HG03280 (cell line): ENCODE measurements around the gene TRAPPC12.
"Not testable (repeated sequence)": the region's sequence is repeated elsewhere in the genome, so short reads cannot be mapped to it uniquely, and the experiment has no call there.

ENCODE experiments used
- ATAC-seq: cut with Tn5 transposase; IDR thresholded peaks from one replicate; pipeline ENCODE4 v1.9.1; 2021; ENCODE audit warnings: mild to moderate bottlenecking, moderate library complexity; ENCODE audit not compliant: unreplicated experiment

Gene TRAPPC12

DNA sequence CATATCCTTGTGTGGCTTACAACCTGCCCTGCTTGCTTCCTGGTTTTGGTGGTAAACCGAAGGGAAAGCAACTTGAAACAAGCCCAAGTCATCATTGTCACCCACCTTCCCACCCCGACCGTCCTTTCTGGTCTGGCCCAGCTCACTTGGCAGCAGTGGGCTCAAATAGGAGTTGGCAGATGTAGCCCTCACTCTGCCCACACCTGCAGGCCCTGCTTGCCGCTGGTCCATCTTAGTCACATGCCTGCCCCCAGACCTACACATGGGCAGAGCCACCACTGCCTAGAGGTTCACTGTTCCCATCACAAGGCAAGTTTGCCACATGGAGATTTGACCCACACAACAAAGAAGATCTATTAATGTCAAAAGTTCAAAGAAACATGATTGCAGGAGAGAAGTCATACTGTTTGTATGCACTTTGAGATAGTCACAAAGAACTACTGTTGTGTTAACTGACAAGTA lies 11.2 kb upstream of the TRAPPC12 start:
- ATAC-seq = no peak

DNA sequence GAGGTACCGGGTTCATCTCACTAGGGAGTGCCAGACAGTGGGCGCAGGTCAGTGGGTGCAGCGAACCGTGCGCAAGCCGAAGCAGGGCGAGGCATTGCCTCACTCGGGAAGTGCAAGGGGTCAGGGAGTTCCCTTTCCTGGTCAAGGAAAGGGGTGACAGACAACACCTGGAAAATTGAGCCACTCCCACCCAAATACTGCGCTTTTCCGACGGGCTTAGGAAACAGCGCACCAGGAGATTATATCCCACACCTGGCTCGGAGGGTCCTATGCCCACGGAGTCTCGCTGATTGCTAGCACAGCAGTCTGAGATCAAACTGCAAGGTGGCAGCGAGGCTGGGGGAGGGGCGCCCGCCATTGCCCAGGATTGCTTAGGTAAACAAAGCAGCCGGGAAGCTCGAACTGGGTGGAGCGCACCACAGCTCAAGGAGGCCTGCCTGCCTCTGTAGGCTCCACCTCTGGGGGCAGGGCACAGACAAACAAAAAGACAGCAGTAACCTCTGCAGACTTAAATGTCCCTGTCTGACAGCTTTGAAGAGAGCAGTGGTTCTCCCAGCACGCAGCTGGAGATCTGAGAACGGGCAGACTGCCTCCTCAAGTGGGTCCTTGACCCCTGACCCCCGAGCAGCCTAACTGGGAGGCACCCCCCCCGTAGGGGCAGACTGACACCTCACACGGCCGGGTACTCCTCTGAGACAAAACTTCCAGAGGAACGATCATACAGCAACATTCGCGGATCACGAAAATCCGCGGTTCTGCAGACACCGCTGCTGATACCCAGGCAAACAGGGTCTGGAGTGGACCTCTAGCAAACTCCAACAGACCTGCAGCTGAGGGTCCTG lies 9.9 kb upstream of the TRAPPC12 start:
- ATAC-seq = not testable (repeated sequence)

DNA sequence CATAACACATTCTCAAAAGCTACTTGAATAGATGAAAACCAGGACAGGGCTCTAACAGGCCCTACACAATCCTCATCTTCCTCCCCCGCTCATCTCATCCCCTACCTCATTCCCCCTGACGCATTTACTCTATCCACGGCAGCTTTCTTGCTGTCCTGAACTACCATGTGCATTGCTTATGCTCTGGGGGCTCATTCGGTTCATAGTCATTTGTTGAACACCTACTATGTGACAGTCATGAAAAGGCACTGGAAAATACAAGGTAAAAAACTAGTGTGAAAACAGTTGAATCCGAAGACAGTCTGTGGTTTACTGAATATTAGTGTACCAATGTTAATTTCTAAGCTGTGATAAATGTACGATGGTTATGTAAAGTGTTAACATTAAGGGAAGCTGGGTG lies 2.7 kb upstream of the TRAPPC12 start:
- no peak for ATAC-seq

DNA sequence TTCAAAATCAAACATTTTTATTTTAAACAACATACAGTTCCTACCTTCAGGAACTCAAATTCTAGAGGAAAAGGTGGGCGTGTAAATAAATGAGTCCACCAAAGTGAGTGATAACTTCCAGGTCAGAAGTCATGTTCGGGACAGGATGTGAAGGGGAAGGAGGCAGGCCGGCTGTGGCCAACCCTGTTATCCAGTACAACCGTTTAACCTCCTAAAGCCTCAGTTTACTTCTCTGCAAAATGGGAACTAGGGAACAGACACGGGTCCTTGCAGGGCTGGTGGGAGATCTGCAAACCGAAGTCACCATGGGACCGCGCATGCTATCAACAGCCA lies 2.2 kb upstream of the TRAPPC12 start:
- peak; percentile 17 for ATAC-seq

DNA sequence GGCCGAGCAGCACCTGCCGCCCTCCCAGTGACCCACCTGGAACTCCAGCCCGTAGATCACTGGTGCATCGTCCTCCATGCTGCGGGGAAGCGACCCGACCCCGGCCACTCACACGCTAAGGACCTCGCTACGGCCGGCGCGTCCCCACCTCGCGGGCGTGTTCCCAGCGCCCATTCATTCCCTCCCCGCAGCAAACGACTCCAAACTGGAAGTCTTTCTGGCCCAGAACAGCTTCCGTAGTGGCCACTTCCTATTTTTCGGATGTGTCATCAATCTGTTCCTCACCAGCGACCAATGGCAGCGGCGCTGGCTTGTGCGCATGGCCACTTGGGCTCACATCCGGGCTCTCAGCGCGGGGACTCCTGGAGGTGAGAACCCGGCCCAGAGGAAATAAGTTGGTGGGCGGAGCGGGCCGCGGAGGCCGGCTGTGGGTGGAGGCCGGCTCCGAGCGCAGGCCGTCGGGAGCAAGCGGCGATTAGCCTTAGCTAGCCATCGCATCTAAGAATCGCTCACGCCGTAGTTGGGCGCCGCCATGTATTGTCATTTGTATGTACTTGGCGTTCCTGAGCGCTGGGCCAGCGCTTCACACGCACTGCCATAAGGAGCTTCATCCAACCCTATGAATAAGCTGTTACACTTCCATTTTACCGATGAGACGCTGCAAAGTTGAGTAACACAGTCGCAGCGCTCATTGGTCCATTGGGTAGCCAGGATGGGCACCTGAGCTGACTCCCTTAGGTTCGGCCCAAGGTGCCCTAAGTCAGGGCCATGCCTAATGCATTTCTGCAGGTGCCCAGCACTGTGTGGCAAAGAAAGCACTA lies 1.7 kb upstream of the TRAPPC12 start, which contains the start of gene EIPR1:
TSS of gene EIPR1 (minus strand) at position 207 of the 821 bp plus-strand sequence. CDS start at position 78, 129 bp downstream.
- ATAC-seq = peak; percentile 78

DNA sequence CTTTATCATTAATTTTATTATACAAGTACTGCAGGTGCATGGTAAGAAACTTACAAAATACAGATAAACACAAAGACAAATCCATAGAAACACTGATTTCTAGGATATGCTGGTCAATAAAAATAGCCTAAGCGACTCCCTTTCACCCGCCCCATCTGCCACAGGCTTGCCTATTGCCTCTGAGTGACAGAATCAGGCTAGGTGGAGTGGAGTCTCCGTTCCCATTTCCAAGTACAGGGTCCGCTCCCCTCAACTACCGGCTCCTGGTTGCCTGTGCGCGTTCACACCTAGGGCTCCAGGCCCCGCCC lies 201 bp upstream of the TRAPPC12 start:
- no peak for ATAC-seq

DNA sequence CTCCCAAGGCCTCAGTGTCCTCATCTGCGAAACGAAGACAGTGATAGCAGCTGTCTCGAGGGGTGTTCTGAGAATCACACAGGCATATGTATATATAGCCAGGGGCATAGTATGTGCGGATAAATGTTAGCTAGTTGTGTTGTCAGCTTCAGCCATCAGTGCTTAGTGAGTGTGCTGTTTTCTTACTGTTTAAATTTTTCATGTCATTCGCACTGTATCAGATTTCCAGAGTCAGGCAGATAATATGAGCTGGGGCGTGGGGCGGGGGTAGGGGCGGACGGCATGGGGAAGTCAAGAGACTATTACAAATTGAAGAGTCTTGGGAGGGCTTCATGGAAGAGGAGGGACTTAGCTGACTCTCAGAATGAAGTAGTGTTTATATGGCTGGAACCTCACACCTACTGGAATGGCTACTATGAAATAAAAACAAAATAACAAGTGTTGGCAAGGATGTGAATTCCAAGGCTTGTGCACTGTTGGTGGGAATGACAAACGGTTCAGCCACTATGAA lies 7.0 kb downstream of the TRAPPC12 start:
- ATAC-seq = no peak

DNA sequence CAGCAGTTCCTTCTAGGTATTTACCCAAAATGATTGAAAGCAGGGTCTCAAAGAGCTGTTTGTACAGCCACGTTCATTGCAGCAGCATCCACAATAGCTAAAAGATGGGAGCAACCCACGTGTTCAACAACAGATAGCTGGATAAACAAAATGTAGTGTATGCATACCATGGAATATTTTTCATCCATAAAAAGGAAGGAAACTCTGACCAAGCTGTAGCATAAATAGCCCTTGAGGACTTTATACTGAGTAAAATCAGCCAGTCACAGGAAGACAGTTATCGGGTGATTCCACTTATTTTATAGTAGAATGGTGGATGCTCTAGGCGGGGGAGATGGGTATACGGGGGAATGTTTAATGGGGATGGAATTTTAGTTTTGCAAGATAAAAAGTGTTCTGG lies 7.5 kb downstream of the TRAPPC12 start:
- ATAC-seq = no peak

DNA sequence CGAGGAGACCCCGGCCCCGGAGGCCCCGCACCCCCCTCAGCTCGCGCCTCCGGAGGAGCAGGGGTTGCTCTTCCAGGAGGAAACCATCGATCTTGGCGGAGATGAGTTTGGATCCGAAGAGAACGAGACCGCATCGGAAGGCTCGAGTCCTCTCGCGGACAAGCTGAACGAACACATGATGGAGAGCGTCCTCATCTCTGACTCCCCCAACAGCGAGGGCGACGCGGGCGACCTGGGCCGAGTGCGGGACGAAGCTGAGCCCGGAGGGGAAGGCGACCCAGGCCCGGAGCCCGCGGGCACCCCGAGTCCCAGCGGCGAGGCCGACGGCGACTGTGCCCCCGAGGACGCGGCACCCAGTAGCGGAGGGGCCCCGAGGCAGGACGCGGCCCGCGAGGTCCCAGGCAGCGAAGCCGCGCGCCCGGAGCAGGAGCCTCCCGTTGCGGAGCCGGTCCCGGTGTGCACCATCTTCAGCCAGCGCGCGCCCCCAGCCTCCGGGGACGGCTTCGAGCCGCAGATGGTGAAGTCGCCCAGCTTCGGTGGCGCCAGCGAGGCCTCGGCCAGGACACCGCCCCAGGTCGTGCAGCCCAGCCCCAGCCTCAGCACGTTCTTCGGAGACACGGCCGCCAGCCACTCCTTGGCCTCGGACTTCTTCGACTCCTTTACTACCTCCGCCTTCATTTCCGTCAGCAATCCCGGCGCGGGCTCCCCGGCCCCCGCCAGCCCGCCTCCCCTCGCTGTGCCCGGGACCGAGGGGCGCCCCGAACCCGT lies 8.3 kb downstream of the TRAPPC12 start:
- no peak for ATAC-seq

DNA sequence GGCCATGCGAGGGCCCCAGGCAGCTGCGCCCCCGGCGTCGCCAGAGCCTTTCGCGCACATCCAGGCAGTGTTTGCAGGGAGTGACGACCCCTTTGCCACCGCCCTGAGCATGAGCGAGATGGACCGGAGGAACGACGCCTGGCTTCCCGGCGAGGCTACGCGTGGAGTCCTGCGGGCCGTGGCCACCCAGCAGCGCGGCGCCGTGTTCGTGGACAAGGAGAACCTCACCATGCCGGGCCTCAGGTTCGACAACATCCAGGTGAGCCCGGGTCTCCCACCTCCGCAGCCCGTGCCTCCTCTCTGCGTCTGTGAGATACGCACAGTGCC lies 8.9 kb downstream of the TRAPPC12 start:
- no peak for ATAC-seq

DNA sequence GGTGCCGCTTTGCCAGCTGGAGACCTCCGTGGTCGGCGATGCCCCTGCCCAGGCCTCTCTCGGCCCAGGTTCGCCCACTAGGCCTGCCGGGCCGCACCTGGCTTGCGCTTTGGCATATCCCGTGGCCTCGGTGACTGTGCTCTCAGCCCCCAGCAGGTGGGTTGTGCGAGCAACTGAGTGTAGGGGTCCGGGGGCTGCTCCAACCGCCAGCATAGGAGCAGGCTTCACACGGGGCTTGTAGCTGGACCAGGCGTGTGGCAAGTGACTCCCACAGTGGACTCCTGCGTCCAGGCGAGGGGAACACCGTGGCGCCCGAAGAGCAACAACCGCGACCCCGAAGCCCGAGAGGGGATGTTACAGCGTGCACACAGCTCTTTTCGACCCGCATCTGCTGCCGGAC lies 9.7 kb downstream of the TRAPPC12 start:
- ATAC-seq = no peak

DNA sequence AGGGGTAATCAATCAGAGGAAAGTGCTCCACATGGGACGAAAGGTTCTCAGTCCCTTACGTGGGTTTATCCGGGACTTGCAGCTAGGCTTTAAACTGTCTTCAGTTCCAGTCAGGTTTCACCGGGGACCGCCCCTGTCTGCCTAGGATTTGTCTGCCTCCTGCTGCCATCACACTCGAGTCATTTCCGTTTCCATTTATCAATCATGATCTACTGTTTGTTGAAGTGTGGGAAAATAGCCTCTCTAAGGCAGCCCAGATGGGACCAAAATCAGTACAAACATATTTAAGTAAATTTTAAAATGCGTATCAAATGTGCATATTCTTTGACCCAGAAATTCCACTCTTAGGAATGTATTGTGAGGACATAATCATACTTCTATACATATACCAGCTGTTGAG lies 10.5 kb downstream of the TRAPPC12 start:
- no peak for ATAC-seq

DNA sequence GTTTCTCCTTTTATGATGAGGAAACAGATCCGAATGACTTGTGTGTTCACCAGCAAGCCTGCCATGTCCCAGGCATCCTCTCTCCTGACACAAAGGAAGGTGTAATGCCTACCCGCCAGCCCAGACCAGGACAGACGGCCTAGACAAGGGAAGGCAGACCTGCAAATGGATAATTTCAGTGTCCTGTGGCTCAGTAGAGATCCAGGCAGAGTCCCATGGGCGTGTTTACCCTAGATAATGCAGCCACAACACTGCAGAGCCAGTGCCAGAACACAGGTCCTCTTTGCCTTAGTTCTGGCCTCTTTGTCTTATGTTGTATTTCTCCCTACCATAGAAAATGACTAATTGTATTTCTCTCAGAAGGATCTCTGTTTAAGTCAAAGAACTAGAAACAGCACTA lies 12.7 kb downstream of the TRAPPC12 start:
- ATAC-seq = no peak

DNA sequence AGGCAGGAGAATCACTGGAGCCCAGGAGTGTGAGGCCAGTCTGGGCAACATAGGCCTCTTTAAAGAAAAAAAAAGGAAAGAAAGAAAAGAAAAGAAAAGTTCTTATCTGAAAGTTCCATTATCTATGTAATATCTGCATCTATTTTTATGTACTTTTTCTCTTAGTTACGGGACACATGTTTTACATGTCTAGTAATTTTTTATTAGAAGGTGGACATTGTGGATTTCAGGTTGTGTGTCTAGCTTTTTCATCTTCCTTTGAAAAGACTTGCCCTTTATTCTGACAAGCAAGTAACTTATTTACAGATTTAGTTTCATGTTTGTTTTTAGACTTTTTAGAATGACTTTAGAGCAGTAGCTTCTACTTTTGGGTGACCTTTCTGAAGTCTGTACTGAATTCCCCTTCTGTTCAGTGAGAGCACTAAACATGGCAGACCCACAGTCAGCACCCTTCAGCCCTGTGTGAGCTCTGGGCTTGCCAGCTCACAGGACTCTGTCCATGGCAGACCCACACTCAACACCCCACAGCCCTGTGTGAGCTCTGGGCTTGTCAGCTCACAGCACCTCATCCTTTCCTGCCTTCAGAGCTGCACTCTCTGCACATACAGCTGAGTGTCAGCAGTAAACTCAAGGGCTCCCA lies 17.5 kb downstream of the TRAPPC12 start:
- no peak for ATAC-seq

DNA sequence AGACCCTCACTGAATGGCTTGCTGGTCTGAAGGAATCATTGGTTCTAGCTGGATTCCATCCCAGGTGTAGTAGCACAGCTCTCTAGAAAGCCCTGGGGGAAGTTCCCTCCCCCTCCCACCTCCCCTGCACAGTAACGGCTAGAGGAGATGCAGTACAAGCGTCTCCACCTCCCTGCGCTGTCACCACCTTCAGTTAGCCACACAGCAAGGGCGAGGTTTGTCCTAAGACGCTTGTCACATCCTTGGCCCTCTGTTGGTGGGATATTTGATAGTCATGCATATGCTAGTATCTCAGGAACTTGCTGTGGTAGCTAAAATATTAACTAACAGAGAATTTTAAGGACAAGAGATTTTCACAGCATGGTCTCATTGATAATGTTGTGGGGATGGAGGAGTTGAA lies 19.4 kb downstream of the TRAPPC12 start:
- no peak for ATAC-seq

DNA sequence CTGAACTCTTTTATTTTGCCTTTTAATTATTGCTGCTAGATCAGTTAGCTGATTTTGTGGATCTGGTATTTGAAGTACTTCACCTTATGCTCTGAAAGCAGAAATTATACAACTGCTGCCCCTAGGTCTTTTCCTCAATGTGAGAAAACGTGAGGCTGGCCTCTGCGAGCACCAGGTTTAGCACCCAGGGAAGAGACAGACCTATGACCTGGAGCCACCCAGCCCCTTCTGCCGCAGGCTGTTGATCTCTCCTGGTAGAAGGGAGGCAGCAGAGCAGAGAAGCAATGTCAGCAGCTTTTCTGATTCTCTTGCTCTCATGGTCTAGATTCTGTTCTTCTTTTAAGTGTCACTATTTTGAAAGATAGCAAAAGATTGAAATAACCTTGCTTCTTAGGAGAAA lies 19.9 kb downstream of the TRAPPC12 start:
- no peak for ATAC-seq

DNA sequence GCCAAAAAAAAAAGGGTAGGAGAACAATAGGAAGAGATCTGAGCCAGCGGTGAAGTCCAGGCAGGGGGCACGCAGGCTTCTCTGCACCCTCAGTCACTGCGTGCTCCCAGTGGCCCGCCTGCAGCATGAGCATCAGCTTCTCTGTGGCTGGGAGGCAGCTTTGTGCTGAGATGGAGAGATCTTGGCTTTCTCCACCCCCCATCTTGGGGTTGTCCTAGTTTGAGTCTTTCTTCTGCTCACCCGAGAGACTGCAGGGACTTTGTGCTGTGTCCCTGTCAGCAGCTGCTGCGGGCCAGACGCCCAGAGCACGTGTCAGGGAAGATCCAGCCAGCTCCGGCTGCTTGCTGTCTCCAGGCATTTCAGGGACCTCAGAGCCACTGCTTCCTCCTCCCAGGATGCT lies 20.3 kb downstream of the TRAPPC12 start:
- ATAC-seq = no peak

DNA sequence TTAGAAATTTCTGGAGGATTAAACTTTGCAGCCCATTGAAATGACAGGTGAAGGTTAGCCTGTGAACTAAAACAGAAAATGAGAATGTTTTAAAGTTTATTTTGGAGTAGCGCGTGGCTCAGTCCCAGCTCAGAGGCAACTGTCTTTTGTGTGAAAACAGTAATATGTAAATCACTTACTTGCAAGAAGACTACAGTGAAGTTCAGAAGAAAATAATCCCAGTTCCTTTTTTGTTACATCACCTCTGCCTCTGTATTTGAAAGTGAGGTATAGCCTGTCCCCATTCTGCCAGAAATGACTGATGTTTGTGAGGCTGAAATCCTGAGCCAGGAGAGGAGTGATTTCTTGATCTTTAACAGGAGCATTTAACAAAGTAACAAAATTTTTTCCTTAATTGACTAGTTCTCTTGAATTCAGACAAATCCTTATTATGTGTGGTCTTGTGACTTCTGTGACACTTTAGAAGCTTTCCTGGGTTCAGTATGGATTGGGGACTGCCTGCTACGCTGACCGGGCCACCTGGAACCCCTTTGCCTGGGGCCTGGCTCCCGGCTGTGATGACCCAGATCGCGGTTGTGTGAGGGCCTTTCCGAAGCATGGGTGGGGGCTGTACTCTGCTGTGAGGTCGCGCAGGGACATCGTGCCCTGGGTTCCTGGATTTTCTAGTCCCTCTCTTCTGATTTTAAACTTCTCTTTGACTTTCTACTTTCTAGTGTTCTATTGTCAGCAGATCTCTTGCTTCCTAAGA lies 24.3 kb downstream of the TRAPPC12 start:
- ATAC-seq = peak; percentile 100

DNA sequence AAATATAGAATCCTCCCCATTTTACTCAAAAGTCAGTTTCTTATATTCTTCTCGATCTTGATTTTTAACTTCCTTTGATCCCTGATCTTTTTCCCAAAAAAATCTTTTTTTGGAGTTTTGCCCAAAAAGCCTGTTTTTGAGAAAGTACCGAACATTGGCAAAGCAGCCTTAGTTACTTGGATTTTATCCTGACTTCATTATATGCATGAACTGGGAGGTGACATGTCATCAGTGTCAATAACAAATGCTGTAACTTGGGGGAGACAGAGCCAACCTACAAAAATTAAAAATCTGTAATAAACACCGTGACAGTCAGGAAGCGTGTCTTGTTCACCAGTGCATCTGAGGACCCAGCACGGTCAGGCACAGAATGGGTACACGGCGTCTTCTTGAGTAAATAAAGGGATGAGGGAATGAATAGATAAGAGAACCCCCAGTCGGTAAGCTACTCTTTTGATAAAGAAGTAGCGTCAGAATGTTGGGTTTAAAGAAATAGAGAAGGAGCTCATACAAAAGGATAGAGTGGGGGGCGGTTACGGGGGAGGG lies 24.9 kb downstream of the TRAPPC12 start:
- ATAC-seq = no peak

DNA sequence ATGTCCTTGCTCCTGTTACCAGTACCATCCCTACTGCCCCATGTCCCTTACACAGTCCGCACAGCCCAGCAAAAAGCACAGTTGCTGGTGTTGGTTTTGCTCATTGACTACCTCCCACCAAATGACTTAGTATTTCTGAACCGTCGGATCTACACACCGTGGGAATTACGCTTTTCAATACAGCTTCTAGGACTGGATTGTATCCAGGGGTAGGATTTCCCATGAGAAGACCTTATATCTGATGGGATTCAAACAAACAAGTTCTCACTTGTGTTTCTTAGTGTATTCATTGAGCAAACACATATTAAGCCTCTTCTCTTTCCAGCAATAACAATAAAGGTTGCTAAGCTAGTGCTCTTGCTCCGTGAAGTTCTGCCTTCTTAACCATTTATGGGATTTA lies 25.8 kb downstream of the TRAPPC12 start:
- ATAC-seq = no peak
